HFF-Myc (cell line): ENCODE measurements around the gene SYT14.
"Not testable (repeated sequence)": the region's sequence is repeated elsewhere in the genome, so short reads cannot be mapped to it uniquely, and the experiment has no call there.

Experiments used
- DNase-seq: peaks from one replicate; pipeline ENCODE4 v3.0.0-alpha.2; 2011; ENCODE audit warnings: low read depth; ENCODE audit errors: extremely low read depth
- H3K4me3 ChIP-seq: replicated peaks from 2 replicates; pipeline ENCODE4 v1.5.1; 2011; ENCODE audit warnings: low read depth, mild to moderate bottlenecking, control low read depth, low read length
- CTCF ChIP-seq: IDR thresholded peaks from 2 replicates; pipeline ENCODE4 v1.5.1; 2012; ENCODE audit warnings: mild to moderate bottlenecking, low read depth, low read length, control low read depth; ENCODE audit errors: missing control alignments

SYT14 gene

GRCh38 chr1:209937996-209938959 is at the start of gene SYT14:
SYT14 (plus strand) TSS chr1:209938217; CDS start chr1:209938265, 48 bp downstream.
- H3K4me3 ChIP-seq = peak within 1 kb of the TSS; percentile 53
- TF ChIP-seq CTCF = peak; percentile 4
- no peak for DNase-seq

- not testable (repeated sequence) for DNase-seq
Observed at GRCh38 chr1:209888291-209889076, 49.5 kb upstream of the SYT14 start.

GRCh38 chr1:209889077-209889418 is 49.0 kb upstream of the SYT14 start:
- no peak for TF ChIP-seq CTCF
- no peak overlapping the region for H3K4me3 ChIP-seq
- DNase-seq = no peak

More at GRCh38 chr1:209888291-209889076, 49.5 kb upstream of the SYT14 start:
- not testable (repeated sequence) for H3K4me3 ChIP-seq

- H3K4me3 ChIP-seq = no peak overlapping the region
- no peak for DNase-seq
- no peak for TF ChIP-seq CTCF
Observed at GRCh38 chr1:209890641-209891330, 47.2 kb upstream of the SYT14 start.

GRCh38 chr1:209893751-209894150 is 44.3 kb upstream of the SYT14 start:
- DNase-seq = no peak
- H3K4me3 ChIP-seq = no peak overlapping the region
- no peak for TF ChIP-seq CTCF

- DNase-seq = no peak
- no peak for TF ChIP-seq CTCF
- no peak overlapping the region for H3K4me3 ChIP-seq
Observed at GRCh38 chr1:209895709-209896108, 42.3 kb upstream of the SYT14 start.
